SH-SY5Y (cell line): ENCODE data around the gene POLD2.

Experiments
- GATA2 ChIP-seq: IDR thresholded peaks from 2 replicates; pipeline ENCODE4 v1.6.1; 2011; ENCODE audit warnings: mild to moderate bottlenecking, low read depth, low read length
- GATA3 ChIP-seq: IDR thresholded peaks from 2 replicates; pipeline ENCODE4 v1.6.1; 2011; ENCODE audit warnings: low read depth, mild to moderate bottlenecking, low read length, moderate library complexity

GRCh38 chr7:44116087-44116788, 7.1 kb downstream of the POLD2 start:
- no peak for TF ChIP-seq GATA3
- TF ChIP-seq GATA2, result no peak
